Activated CD4-positive, alpha-beta T cell treated with anti-CD3 and anti-CD28 coated beads for 24 hours (primary cell): Measurements from ENCODE around the gene DGKB.
"Not testable (repeated sequence)": the region's sequence is repeated elsewhere in the genome, so short reads cannot be mapped to it uniquely, and the experiment has no call there.

Experiments used
- DNase-seq, 2 donors: peaks; one replicate each; pipeline ENCODE4 v3.0.0-alpha.2; 2020; ENCODE audit warnings: low read depth in 2 of 2

The DGKB gene

DNA sequence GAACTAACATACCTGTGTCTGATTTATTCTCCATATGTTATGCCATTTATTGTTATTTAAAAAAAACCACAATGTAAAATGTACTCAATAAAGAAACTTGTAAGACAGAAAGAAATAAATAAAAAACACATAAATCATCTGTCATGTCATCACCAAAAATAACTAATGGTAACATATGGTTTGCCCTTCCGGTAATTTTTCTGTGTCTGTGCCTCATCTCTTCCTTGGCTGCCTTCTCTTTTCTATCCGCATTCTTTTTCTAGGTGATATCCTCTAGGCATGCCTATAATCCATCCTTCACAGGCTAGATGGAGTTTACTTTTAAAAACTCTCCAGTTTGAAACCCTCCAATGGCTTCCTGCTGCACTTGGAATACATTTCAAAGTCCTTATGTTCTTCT is 609.1 kb downstream of the DGKB start:
- no peak for DNase-seq

DNA sequence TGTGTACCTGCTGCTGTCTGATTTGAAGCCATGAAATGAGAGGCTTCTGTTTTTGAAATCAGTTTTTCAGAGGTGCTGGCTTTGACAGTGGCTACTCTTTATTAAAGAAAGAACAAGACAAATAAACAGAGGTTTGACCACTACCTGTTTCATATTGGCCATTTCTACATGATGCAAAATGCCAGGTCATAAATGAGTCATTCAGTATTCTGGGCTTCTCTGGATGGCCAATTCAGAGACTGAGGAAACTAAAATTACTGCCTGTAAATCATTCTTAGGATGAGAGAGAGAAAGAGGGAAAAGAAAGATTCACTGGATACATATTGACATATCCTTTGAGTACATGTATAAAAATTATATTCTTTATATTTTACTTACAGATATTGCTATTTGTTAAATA is 609.8 kb downstream of the DGKB start:
- no peak for DNase-seq

DNA sequence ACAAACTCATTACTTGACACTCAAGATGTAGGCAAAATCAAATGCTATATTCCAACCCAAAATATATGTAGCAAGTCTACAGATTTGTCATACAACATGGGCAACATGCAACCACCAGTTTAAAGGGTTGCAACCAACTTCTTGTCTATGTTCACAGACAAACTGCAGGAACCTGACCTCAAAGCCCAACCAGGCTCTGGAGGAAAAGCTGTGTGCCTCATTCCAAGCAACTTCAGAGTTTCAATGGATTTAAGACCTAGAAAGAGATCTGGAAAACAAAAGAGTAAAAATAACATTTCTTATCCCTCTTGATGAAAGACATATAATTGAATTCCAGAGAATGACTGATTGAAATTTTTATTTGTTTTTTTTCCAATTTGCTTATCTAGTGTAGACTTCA is 612.6 kb downstream of the DGKB start:
- no peak for DNase-seq

GRCh38 chr7:14288701-14289100 is 613.9 kb downstream of the DGKB start:
- DNase-seq = no peak

DNA sequence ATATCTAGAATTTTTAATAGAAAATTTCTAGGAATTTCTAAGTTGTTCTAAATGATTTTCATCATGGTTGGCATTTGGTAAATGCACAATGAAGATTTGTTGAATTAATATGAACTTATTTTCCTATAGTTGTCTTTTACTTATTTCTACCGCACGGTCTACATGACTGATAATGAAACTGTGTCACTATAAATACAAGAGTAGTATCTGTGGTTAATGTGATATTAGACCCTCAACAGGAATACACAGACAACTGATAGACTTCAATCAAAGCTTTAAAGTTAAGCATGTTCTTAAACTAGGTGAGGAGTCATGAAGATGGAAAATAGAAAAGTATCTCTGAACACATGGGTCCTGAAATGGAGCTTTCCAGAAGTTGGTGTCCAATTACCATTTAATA is 615.2 kb downstream of the DGKB start:
- DNase-seq = no peak

- DNase-seq = no peak
Measured at GRCh38 chr7:14286036-14286435, 616.5 kb downstream of the DGKB start.

DNA sequence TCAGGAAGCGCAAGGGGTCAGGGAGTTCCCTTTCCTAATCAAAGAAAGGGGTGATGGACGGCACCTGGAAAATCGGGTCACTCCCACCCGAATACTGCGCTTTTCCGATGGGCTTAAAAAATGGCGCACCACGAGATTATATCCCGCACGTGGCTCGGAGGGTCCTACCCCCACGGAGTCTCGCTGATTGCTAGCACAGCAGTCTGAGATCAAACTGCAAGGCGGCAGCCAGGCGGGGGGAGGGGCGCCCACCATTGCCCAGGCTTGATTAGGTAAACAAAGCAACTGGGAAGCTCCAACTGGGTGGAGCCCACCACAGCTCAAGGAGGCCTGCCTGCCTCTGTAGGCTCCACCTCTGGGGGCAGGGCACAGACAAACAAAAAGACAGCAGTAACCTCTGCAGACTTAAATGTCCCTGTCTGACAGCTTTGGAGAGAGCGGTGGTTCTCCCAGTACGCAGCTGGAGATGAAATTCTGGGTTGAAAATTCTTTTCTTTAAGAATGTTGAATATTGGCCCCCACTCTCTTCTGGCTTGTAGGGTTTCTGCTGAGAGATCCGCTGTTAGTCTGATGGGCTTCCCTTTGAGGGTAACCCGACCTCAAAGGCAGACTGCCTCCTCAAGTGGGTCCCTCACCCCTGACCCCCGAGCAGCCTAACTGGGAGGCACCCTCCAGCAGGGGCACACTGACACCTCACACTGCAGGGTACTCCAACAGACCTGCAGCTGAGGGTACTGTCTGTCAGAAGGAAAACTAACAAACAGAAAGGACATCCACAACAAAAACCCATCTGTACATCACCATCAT is 623.3 kb downstream of the DGKB start:
- DNase-seq = not testable (repeated sequence)

GRCh38 chr7:14275356-14275755 is 627.2 kb downstream of the DGKB start:
- no peak for DNase-seq

DNA sequence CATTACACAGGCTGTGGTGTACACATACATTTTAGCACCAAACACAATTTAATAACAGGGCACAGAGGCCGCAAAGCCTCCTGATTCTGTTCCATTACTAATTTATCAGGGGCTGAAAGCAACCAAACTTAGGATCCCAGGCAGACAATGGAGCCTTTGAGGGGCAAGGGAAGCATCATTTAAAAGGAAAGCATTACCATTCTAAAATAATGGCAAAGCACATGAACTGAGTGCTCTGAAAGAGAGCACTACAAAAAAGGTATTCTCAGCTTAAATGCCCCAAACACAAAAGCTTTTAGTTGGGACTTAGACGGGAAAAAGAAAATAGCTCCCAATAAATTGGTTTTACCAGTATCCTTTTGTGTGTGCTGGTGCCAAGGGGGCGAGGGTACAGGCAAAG is 631.1 kb downstream of the DGKB start:
- no peak for DNase-seq

- no peak for DNase-seq
Measured at GRCh38 chr7:14270099-14270498, 632.5 kb downstream of the DGKB start.

- no peak for DNase-seq
Measured at GRCh38 chr7:14260011-14260410, 642.5 kb downstream of the DGKB start.

GRCh38 chr7:14258861-14259260 is 643.7 kb downstream of the DGKB start:
- no peak for DNase-seq

DNA sequence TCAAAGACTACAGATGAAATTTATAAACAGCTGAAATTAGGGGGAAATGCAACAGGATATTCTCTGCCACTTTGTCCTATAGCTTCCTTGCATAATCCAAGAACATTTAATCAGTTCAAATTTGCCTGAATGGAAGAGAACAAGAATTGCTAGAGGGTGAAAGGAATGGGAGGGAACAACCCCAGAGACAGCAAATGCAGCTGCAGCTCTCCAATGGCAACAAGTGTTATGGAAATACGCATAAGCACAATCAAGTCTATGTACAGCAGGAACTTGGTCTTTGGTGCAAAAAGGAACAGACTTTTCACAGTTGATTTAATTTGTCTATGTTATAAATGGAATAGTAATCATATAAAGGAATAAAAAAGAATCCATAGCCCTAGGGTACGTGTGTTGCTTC is 644.1 kb downstream of the DGKB start:
- DNase-seq = no peak

GRCh38 chr7:14252458-14252857 is 650.1 kb downstream of the DGKB start:
- no peak for DNase-seq

GRCh38 chr7:14242175-14242574 is 660.4 kb downstream of the DGKB start:
- no peak for DNase-seq

DNA sequence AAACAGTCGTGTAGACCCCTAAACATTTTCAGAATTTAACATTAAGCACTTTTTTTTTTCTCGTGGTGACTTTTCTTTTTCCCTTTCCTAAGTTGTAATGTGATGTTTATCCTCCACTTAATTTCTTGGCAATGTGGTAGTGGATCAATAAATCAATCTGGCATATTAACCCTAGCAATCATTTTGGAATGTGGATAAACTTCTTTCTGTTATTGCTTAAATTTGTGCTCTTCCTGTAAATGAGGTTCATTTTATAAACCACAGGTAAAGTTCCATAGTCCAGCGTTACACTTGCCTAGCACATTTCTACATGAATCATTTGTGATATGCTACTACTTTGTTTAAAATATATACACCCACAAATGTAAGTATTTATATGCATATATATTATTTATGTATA is 665.7 kb downstream of the DGKB start:
- DNase-seq = no peak

DNA sequence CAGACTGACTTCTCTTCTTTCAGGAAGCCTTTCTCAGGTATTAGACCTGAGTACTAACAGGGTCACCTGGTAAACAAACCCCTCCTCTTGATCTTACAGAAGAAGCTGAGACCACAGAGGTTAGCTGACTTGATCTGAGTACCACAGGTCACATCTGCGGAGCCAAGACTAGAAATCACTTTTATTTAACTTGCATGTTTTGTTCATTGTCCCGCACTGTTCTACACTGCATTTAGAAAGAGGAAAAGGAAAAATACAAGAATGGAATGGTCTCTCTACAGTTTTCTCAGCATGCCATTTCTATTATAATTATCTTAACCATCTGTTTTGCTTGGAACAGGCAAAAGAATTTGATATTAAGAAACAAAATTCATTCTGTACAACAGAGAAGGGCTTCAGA is 667.5 kb downstream of the DGKB start:
- no peak for DNase-seq

DNA sequence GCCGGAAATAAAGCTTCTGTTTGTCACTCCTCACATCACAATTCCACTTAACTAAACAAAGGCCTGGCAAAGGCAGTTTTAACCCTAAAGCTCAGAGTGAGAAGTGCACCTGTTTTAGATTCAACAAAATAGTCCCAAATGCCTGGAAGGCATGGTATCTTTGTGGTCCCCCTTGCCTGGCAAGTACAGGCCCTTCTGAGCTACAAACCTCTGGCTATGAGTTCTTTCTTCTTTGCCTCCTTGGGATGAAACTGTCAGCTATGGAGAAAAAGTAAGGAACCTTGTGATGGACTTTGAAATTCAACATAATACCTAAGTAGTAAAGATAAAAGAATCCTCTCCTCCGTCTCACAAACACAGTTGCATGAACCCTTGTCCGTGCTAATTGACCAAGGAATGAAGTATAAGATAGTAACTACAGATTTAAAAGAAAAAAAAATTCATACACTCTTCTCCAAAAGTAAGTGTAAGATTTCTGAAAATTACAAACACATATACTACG is 668.6 kb downstream of the DGKB start:
- no peak for DNase-seq

DNA sequence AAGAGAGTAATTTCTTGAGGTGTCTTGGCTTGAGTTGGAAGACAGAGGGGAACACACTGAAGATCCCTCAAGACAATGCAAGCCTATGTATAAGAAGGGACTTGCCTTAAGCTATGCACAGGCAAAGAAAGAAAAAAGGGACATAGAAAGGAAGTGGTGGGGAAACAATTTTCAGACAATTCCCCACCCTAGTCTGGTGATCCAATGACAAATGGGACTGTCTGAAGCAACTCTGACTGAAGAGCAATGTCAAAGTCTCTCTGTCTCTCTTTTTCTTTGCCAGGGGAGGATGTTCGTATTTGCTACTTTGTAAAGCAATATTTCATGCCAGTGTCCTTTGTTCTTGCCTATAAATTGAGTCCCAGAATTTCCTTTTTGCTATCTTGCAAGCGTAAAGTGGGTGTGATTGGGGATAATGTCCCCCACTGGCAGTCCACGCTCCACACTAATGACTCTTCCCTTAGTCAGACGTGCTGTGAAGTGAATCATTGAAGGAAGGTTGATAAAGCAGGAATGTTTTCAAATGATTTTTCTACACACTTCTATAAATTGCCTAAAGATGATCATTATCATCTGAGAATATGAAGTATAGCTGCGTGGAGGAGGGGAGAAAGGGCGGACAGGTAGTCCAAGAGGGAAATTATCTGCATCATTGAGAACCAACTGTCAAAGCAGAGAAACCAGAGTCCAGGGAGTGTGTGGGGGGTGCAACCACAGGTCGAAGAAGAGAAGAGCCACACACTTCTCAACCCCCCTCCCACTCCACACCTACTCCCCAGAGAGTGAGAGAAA is 669.3 kb downstream of the DGKB start:
- DNase-seq = no peak

- DNase-seq = no peak
Measured at GRCh38 chr7:14229047-14229446, 673.5 kb downstream of the DGKB start.

GRCh38 chr7:14228341-14228740 is 674.2 kb downstream of the DGKB start:
- no peak for DNase-seq

DNA sequence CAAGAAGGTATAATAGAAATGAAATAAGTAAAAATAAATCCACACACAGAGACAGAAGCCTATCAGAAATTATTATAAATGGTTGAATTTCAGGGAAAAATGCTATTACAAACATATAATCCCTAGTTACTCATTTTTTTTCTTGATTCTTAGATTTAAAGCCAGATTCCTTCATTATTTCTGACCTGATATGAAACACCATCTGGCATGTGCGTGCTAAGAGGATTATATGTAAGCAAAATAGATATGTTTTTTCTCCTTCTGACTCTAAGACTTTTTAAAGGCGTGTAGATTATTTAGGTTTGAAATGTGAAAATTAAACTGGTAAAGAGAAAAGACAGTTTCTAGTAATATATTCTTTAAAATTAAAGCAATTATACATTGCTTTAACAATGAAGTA is 676.4 kb downstream of the DGKB start:
- DNase-seq = no peak

DNA sequence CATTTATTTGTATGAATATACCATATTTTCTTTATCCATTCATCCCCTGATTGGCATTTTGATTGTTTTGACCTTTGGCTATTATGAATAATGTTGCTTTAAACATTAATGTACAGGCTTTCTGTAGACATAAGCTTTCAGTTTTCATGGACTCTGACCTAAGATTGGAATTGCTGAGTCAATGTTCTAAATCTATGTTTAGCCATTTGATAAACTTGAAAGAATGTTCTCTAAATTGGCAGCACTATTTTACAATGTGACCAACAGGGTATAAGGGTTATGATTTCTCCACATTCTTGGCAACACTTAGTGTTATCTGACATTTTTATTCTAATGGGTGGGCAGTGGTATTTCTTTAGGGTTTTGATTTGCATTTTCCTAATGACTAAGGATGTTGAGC is 683.4 kb downstream of the DGKB start:
- no peak for DNase-seq
